Prostate gland (tissue), 2 donors: ENCODE data around the gene LRRC75B.

Experiments used
- POLR2AphosphoS5 ChIP-seq: sonication (generic); formaldehyde crosslinking; IDR thresholded peaks from one replicate; pipeline ENCODE4 v1.6.1; 2017; ENCODE audit warnings: antibody characterized with exemption
- TF ChIP-seq, protein P1 (sequence below), 4 experiments: fragments of 200-600 bp in 2 of 4; fragments of 450-650 bp in 2 of 4; sonication (generic) in 2 of 4; IDR thresholded peaks; 1 replicate in 3 of 4; 2 replicates in 1 of 4; pipeline ENCODE4 v1.5.1; 2016 to 2019; ENCODE audit warnings: antibody characterized with exemption in 4 of 4, mild to moderate bottlenecking in 2 of 4, moderate library complexity in 2 of 4

- TF ChIP-seq POLR2AphosphoS5: no peak
- TF ChIP-seq, protein P1, sequence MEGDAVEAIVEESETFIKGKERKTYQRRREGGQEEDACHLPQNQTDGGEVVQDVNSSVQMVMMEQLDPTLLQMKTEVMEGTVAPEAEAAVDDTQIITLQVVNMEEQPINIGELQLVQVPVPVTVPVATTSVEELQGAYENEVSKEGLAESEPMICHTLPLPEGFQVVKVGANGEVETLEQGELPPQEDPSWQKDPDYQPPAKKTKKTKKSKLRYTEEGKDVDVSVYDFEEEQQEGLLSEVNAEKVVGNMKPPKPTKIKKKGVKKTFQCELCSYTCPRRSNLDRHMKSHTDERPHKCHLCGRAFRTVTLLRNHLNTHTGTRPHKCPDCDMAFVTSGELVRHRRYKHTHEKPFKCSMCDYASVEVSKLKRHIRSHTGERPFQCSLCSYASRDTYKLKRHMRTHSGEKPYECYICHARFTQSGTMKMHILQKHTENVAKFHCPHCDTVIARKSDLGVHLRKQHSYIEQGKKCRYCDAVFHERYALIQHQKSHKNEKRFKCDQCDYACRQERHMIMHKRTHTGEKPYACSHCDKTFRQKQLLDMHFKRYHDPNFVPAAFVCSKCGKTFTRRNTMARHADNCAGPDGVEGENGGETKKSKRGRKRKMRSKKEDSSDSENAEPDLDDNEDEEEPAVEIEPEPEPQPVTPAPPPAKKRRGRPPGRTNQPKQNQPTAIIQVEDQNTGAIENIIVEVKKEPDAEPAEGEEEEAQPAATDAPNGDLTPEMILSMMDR (IDR thresholded peaks at IDR 0.05): no peak
Measured at GRCh38 chr22:24564376-24565058, 28.4 kb downstream of the LRRC75B start.
